Measurements from ENCODE around the gene MYOM3. TPM values are rescaled to one million over a fixed set of nuclear protein-coding genes. Genes with fewer than 3 reads are reported as not detected.

The MYOM3 gene
- total and polyA plus RNA-seq, 11 donors = 76.7 to 379 (median 288) TPM

GRCh38 chr1:24102961-24103360 lies 9.0 kb downstream of the MYOM3 start:
- TF ChIP-seq CTCF (IDR thresholded peaks at IDR 0.05) = no peak
- no peak for TF ChIP-seq POLR2A (IDR thresholded peaks at IDR 0.05)
- Histone ChIP-seq H3K4me3 (no peak overlapping the region), H3K36me3 (peaks cover 0 to 45% (median 9%) of the 10 kb centered on the region in 9 donors), H3K27ac (peak overlapping the region in 10 of 12 donors; percentile 56 to 92 (median 71)), H3K9me3 (no peaks in the 10 kb centered on the region), H3K4me1 (peaks cover 0 to 74% (median 21%) of the 10 kb centered on the region in 12 donors), H3K27me3 (no peaks in the 10 kb centered on the region)
- peak; percentile 68 to 87 (median 73) for ATAC-seq
- intact Hi-C loops (cut with DNase I) = no loop called here
- peak; percentile 73 to 89 (median 82) for DNase-seq
- WGBS, 4 donors = 33 to 53% (median 44%) methylated on average over 3 to 8 of the region's 8 CpGs

- no peaks in the 10 kb centered on the region for H3K27me3 ChIP-seq
- intact Hi-C loops (cut with DNase I) = no loop called here
- DNase-seq = peak in 1 of 5 donors; percentile 44
- no peak overlapping the region for H3K4me3 ChIP-seq
- TF ChIP-seq CTCF (IDR thresholded peaks at IDR 0.05) = no peak
- no peak for TF ChIP-seq POLR2A (IDR thresholded peaks at IDR 0.05)
- ATAC-seq = peak in 2 of 4 donors; percentile 1 to 7
- peak overlapping the region in 11 of 12 donors; percentile 30 to 92 (median 68) for H3K27ac ChIP-seq
- peaks cover 0 to 74% (median 22%) of the 10 kb centered on the region in 12 donors for H3K4me1 ChIP-seq
- WGBS, 4 donors = 51 to 57% (median 56%) methylated on average over 7 to 9 of the region's 9 CpGs
- peaks cover 0 to 41% (median 9%) of the 10 kb centered on the region in 9 donors for H3K36me3 ChIP-seq
- no peaks in the 10 kb centered on the region for H3K9me3 ChIP-seq
Measured at GRCh38 chr1:24101796-24102586, 9.9 kb downstream of the MYOM3 start.

- H3K27me3 ChIP-seq = no peaks in the 10 kb centered on the region
- DNase-seq (peak in 1 of 5 donors; percentile 10), ATAC-seq (no peak)
- H3K36me3 ChIP-seq = peaks cover 0 to 32% (median 5%) of the 10 kb centered on the region in 9 donors
- intact Hi-C loops (cut with DNase I) = no loop called here
- H3K27ac ChIP-seq = peak overlapping the region in 9 of 12 donors; percentile 25 to 92 (median 68)
- no peak overlapping the region for H3K4me3 ChIP-seq
- peaks cover 0 to 78% (median 27%) of the 10 kb centered on the region in 12 donors for H3K4me1 ChIP-seq
- WGBS, 4 donors = 53 to 62% (median 55%) methylated on average over 13 of the region's 13 CpGs
- TF ChIP-seq POLR2A (IDR thresholded peaks at IDR 0.05) (no peak), CTCF (IDR thresholded peaks at IDR 0.05) (no peak)
- no peaks in the 10 kb centered on the region for H3K9me3 ChIP-seq
Measured at GRCh38 chr1:24100945-24101737, 10.8 kb downstream of the MYOM3 start.

All from heart left ventricle (tissue), 16 donors.